ENCODE results near the gene PARD6G. TPM values are rescaled to one million over a fixed set of nuclear protein-coding genes. Genes with fewer than 3 reads are reported as not detected.

Gene PARD6G
- total RNA-seq, 4 donors from 2014 or later = 0.65 to 4.1 (median 1.5) TPM

DNA sequence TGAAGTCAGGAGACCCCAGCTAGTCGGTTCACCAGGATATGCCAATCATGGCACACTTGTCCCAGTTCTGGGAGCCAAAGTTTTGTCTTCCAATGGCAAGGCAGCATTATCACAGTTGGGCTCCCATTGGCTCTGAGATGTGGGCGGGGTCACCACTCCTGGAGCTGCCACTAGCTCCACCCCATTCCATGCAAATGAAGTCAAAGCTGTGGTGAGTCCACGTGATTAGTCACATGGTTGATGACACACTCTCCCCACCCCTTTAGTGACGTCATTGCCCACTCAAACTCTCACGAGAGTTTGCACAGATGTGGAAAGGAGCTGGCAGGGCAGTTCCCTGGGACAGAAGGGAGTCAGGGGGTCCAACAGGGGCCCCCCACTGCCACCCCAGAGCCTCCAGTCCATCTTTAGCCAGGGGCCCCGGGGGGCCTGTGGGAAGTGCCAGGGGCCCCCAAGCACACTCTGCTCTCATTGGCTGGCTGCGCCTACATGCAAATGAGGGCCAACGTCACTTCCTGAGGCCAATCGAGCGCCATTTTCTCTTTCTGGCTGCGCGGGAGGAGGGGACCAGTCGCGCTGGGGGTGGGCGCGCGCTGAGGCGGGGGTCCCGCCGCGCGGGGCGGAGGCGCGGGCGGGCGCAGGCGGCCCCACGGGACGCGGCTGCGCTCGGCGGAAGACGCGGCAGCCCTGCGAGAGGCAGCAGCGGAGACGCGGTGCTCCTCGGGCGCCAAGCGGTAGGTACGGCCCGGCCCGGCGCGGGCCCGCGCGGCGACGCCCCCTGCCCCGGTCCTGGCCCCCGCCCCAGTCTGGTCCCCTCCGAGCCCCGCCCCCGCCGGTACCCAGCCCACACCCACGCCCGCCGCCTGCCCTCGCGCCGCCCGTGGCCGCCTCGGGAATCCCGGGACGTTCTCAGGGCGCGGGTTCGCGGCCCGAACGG, 138.3 kb downstream of the PARD6G start, which contains the start of gene ADNP2:
TSS of gene ADNP2 (plus strand) at position 524 of the 937 bp plus-strand sequence. CDS start 8,281 bp downstream, outside the sequence.
- TF ChIP-seq CTCF (IDR thresholded peaks at IDR 0.05; ENCODE audit: low read depth) = no peak

GRCh38 chr18:80108121-80108536, 139.2 kb downstream of the PARD6G start:
- TF ChIP-seq CTCF (IDR thresholded peaks at IDR 0.05; ENCODE audit: low read depth) = no peak

DNA sequence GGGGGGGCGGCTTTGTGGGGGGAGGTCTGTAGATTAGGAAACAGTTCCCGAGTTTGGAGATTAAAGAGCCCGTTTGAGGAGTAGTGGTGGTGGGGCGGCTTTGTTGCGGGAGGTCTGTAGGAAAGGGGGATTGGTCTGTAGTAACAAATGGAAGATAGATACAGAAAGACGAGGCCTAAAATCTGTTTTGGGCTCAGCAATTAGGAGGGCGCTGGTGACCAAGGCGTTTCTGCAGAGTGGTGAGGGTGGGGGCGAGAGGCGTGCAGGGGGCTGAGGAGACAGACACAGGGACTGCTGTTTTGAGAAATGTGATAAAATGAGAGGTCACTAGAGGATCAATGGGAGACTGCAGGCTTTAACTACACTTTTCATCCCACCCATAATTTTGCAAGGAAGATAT, 139.9 kb downstream of the PARD6G start:
- no peak for TF ChIP-seq CTCF (IDR thresholded peaks at IDR 0.05; ENCODE audit: low read depth)

Other genes with a start within 250 kb of the PARD6G start
- 10 to 100 TPM; 27.4 to 51.1 (median 37.8) TPM for gene RBFA, start 213.1 kb downstream of the PARD6G start, total RNA-seq
- 10 to 100 TPM; 11.9 to 19.8 (median 15.2) TPM for gene ADNP2, start 138.3 kb downstream of the PARD6G start, total RNA-seq